Upper lobe of right lung (tissue), 1 donor: ENCODE data around the gene RBM8A. TPM values are rescaled to one million over a fixed set of nuclear protein-coding genes. Genes with fewer than 3 reads are reported as not detected.
"Not testable (repeated sequence)": the region's sequence is repeated elsewhere in the genome, so short reads cannot be mapped to it uniquely, and the experiment has no call there.

Experiments used
- ATAC-seq: fragments of 200-7000 bp; cut with Tn5 transposase; one replicate; pipeline ENCODE4 v1.9.1; 2020; ENCODE audit warnings: mild to moderate bottlenecking, moderate library complexity
- DNase-seq: peaks from one replicate; pipeline ENCODE4 v3.0.0-alpha.2; 2020
- H3K27ac ChIP-seq: fragments of 200-600 bp; one replicate; pipeline ENCODE4 v1.8.0; 2022
- H3K27me3 ChIP-seq: fragments of 200-600 bp; one replicate; pipeline ENCODE4 v1.8.0; 2022; ENCODE audit warnings: mild to moderate bottlenecking
- H3K36me3 ChIP-seq: fragments of 200-600 bp; one replicate; pipeline ENCODE4 v1.8.0; 2022
- H3K4me1 ChIP-seq: fragments of 200-600 bp; one replicate; pipeline ENCODE4 v1.8.0; 2022
- H3K4me3 ChIP-seq: fragments of 200-600 bp; one replicate; pipeline ENCODE4 v1.8.0; 2022; ENCODE audit warnings: mild to moderate bottlenecking
- H3K9me3 ChIP-seq: fragments of 200-600 bp; one replicate; pipeline ENCODE4 v1.8.0; 2022
- intact Hi-C: fragments of 100-400 bp; cut with DNase I; formaldehyde crosslinking; loops from one replicate; pipeline ENCODE4 v1.11.0; 2022
- total RNA-seq: library from RNA; stranded (reverse); fragmentation: NEBNext Ultra II Directional; extraction: Animal tissue kit (Norgen Biotek cat#: 25700); gene quantifications from one replicate; pipeline ENCODE4 v1.2.1, GENCODE V29; 2021
- TF ChIP-seq, protein P1 (sequence below): fragments of 200-600 bp; IDR thresholded peaks from one replicate; pipeline ENCODE4 v1.8.0; 2022; ENCODE audit warnings: antibody characterized with exemption
- donor health status: DM: no; HTN: yes; CAD: no; lungs with severe emphysema.

Gene RBM8A
- total RNA-seq, 1 donor from 2014 or later = 102 TPM

- DNase-seq (no peak), ATAC-seq (no peak)
- no peaks in the 10 kb centered on the region for H3K9me3 ChIP-seq
- no peaks in the 10 kb centered on the region for H3K27me3 ChIP-seq
- TF ChIP-seq, protein P1, sequence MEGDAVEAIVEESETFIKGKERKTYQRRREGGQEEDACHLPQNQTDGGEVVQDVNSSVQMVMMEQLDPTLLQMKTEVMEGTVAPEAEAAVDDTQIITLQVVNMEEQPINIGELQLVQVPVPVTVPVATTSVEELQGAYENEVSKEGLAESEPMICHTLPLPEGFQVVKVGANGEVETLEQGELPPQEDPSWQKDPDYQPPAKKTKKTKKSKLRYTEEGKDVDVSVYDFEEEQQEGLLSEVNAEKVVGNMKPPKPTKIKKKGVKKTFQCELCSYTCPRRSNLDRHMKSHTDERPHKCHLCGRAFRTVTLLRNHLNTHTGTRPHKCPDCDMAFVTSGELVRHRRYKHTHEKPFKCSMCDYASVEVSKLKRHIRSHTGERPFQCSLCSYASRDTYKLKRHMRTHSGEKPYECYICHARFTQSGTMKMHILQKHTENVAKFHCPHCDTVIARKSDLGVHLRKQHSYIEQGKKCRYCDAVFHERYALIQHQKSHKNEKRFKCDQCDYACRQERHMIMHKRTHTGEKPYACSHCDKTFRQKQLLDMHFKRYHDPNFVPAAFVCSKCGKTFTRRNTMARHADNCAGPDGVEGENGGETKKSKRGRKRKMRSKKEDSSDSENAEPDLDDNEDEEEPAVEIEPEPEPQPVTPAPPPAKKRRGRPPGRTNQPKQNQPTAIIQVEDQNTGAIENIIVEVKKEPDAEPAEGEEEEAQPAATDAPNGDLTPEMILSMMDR = no peak
- H3K36me3 ChIP-seq = peaks cover 40% of the 10 kb centered on the region
- no peak overlapping the region for H3K4me3 ChIP-seq
- no peaks in the 10 kb centered on the region for H3K4me1 ChIP-seq
- intact Hi-C loops = no loop called here
- no peak overlapping the region for H3K27ac ChIP-seq
Measured at GRCh38 chr1:145944532-145944931, 17.2 kb upstream of the RBM8A start.

DNA sequence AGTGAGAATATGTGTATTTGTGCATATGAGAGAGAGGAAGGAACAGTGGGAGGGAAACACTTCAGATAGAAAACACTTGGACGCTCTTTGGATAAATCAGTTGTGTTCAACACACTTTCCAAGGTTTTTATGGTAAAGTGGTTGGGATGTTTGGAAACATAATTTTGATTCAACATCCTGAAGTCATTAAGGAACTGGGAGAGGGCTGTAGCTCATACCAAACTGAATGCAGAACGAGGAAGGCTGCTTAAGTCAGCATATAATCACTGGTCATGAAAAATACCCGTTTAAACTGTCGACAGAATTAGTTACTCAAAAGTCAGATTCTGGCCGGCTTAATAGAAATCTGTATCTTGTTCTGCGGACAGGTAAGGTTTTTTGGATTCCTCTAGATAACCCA is 15.6 kb upstream of the RBM8A start:
- TF ChIP-seq, protein P1 = no peak
- H3K9me3 ChIP-seq = no peaks in the 10 kb centered on the region
- no peak overlapping the region for H3K27ac ChIP-seq
- no peak for ATAC-seq
- peaks cover 48% of the 10 kb centered on the region for H3K36me3 ChIP-seq
- no peak overlapping the region for H3K4me3 ChIP-seq
- no peaks in the 10 kb centered on the region for H3K4me1 ChIP-seq
- H3K27me3 ChIP-seq = no peaks in the 10 kb centered on the region
- DNase-seq = no peak
- intact Hi-C loops = no loop called here

DNA sequence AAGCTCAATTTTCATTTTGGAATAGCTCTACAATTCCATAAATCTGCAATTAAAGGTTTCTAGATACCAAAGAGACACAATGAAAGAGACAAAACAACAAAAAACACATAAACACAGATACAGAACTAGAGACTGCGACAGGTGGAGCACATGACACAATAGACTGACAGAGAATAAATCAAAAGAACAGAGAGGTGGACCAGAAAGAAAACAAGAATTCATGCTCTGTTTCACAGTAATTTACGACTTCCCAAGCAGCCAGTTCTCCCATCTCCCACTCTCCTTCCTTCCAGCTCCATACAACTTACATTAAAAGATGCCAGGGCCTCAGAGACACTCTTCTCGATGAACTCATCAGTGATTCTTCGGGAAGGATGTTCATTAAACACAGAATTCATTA is 15.1 kb upstream of the RBM8A start:
- no peaks in the 10 kb centered on the region for H3K4me1 ChIP-seq
- no peak for ATAC-seq
- peaks cover 52% of the 10 kb centered on the region for H3K36me3 ChIP-seq
- no peak for DNase-seq
- no peaks in the 10 kb centered on the region for H3K27me3 ChIP-seq
- intact Hi-C loops = no loop called here
- no peak overlapping the region for H3K4me3 ChIP-seq
- no peak overlapping the region for H3K27ac ChIP-seq
- TF ChIP-seq, protein P1 = no peak
- no peaks in the 10 kb centered on the region for H3K9me3 ChIP-seq

- intact Hi-C loops = no loop called here
- ATAC-seq (no peak), DNase-seq (no peak)
- H3K27me3 ChIP-seq = no peaks in the 10 kb centered on the region
- H3K4me1 ChIP-seq = peaks cover 3% of the 10 kb centered on the region
- no peak overlapping the region for H3K4me3 ChIP-seq
- peaks cover 60% of the 10 kb centered on the region for H3K36me3 ChIP-seq
- H3K27ac ChIP-seq = no peak overlapping the region
- TF ChIP-seq, protein P1 = no peak
- H3K9me3 ChIP-seq = no peaks in the 10 kb centered on the region
Measured at GRCh38 chr1:145937436-145937835, 10.2 kb upstream of the RBM8A start.

- intact Hi-C loops = no loop called here
- peaks cover 50% of the 10 kb centered on the region for H3K36me3 ChIP-seq
- TF ChIP-seq, protein P1 = no peak
- no peaks in the 10 kb centered on the region for H3K9me3 ChIP-seq
- H3K4me3 ChIP-seq = no peak overlapping the region
- peaks cover 3% of the 10 kb centered on the region for H3K4me1 ChIP-seq
- H3K27me3 ChIP-seq = no peaks in the 10 kb centered on the region
- peak; percentile 59 for ATAC-seq
- no peak overlapping the region for H3K27ac ChIP-seq
- no peak for DNase-seq
Measured at GRCh38 chr1:145936247-145936646, 9.0 kb upstream of the RBM8A start.

- Histone ChIP-seq H3K36me3 (peaks cover 49% of the 10 kb centered on the region), H3K27ac (no peak overlapping the region), H3K27me3 (no peaks in the 10 kb centered on the region), H3K4me1 (peaks cover 3% of the 10 kb centered on the region), H3K9me3 (no peaks in the 10 kb centered on the region), H3K4me3 (no peak overlapping the region)
- TF ChIP-seq, protein P1 = no peak
- ATAC-seq (no peak), DNase-seq (no peak)
- intact Hi-C loops = no loop called here
Measured at GRCh38 chr1:145935708-145936107, 8.4 kb upstream of the RBM8A start.

DNA sequence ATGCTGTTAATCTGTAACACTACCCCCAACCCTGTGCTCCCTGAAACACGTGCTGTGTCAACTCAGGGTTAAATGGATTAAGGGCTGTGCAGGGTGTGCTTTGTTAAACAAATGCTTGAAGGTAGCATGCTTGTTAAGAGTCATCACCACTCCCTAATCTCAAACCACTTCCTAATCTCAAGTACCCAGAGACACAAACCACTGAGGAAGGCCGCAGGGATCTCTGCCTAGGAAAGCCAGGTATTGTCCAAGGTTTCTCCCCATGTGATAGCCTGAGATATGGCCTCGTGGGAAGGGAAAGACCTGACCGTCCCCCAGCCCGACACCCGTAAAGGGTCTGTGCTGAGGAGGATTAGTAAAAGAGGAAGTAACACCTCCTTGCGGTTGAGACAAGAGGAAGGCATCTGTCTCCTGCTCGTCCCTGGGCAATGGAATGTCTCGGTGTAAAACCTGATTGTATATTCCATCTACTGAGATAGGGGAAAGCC is 5.3 kb upstream of the RBM8A start:
- H3K27me3 ChIP-seq, H3K9me3 ChIP-seq, H3K4me3 ChIP-seq, ATAC-seq, DNase-seq, intact Hi-C loops, H3K4me1 ChIP-seq: not testable (repeated sequence)
- H3K27ac ChIP-seq = peak overlapping the region; percentile 32
- peaks cover 38% of the 10 kb centered on the region for H3K36me3 ChIP-seq
